B cell (primary cell): ENCODE data around the gene CNTNAP2. TPM values are rescaled to one million over a fixed set of nuclear protein-coding genes. Genes with fewer than 3 reads are reported as not detected.

Experiments used
- ATAC-seq: fragments of 200-7000 bp; cut with Tn5 transposase; one replicate; pipeline ENCODE4 v1.10.0; 2021; ENCODE audit warnings: low read depth, mild to moderate bottlenecking, moderate number of reproducible peaks, moderate library complexity
- CTCF ChIA-PET: fragments of 350-600 bp; sonication (Branson Sonifier 250); formaldehyde crosslinking; loops from one replicate; lab custom pipeline; 2021; ENCODE audit warnings: antibody characterized with exemption, inconsistent platforms; lab: Charles Lee
- POLR2A ChIA-PET: fragments of 350-600 bp; sonication (Branson Sonifier 250); formaldehyde crosslinking; loops from one replicate; lab custom pipeline; 2021; ENCODE audit warnings: antibody characterized with exemption; lab: Charles Lee
- DNase-seq: peaks from one replicate; pipeline ENCODE4 v3.0.0; 2013
- H2AFZ ChIP-seq: 2 replicates; pipeline ENCODE4 v1.6.1; 2012; ENCODE audit warnings: mild to moderate bottlenecking, low read depth, low read length; ENCODE audit not compliant: insufficient read depth, poor library complexity, severe bottlenecking
- H3K27ac ChIP-seq, 2 donors: 1 replicate in 1 of 2; 2 replicates in 1 of 2; pipeline ENCODE4 v1.5.1; 2012 to 2013; ENCODE audit warnings: low read length in 2 of 2, mild to moderate bottlenecking in 2 of 2, moderate library complexity in 1 of 2
- H3K27me3 ChIP-seq, 4 experiments: fragments of 200-600 bp in 1 of 4; sonication (generic) in 1 of 4; replicated peaks in 1 of 4; 1 replicate in 2 of 4; 2 replicates in 2 of 4; pipeline versions ENCODE4 v1.6.1 to v1.7.0; 2013 to 2016; ENCODE audit warnings: low read length in 3 of 4, mild to moderate bottlenecking in 2 of 4, mixed read lengths in 1 of 4, moderate library complexity in 1 of 4; ENCODE audit not compliant: insufficient read depth in 4 of 4, control insufficient read depth in 3 of 4; ENCODE audit errors: control extremely low read depth in 1 of 4
- H3K36me3 ChIP-seq, 2 experiments: replicated peaks in 1 of 2; 1 replicate in 1 of 2; 2 replicates in 1 of 2; pipeline versions ENCODE4 v1.6.1 to v1.7.1; 2013; ENCODE audit warnings: low read length in 1 of 2; ENCODE audit not compliant: insufficient read depth in 2 of 2, control insufficient read depth in 1 of 2; ENCODE audit errors: control extremely low read depth in 1 of 2, extremely low read depth in 1 of 2
- H3K4me1 ChIP-seq, 2 donors: fragments of 200-600 bp in 1 of 2; sonication (generic) in 1 of 2; 1 replicate in 1 of 2; 2 replicates in 1 of 2; pipeline versions ENCODE4 v1.5.1 to v1.6.1; 2013 to 2017; ENCODE audit warnings: low read length in 2 of 2; ENCODE audit not compliant: control insufficient read depth in 2 of 2, insufficient read depth in 2 of 2
- H3K4me2 ChIP-seq: replicated peaks from 2 replicates; pipeline ENCODE3; 2012; ENCODE audit warnings: mild to moderate bottlenecking, low read depth, low read length; ENCODE audit not compliant: poor library complexity, severe bottlenecking
- H3K4me3 ChIP-seq, 5 experiments: fragments of 200-600 bp in 1 of 5; sonication (generic) in 1 of 5; 1 replicate in 3 of 5; 2 replicates in 2 of 5; pipeline versions ENCODE4 v1.5.1 to v1.7.0; 2011 to 2016; ENCODE audit warnings: low read length in 4 of 5, mild to moderate bottlenecking in 4 of 5, low read depth in 2 of 5, control low read depth in 1 of 5, moderate library complexity in 1 of 5; ENCODE audit not compliant: insufficient read depth in 1 of 5; ENCODE audit errors: control extremely low read depth in 1 of 5, extremely low read depth in 1 of 5
- H3K79me2 ChIP-seq: fragments of 200-600 bp; sonication (generic); one replicate; pipeline ENCODE4 v1.6.0; 2016; ENCODE audit warnings: low read length; ENCODE audit not compliant: control insufficient read depth, insufficient read depth
- H3K9ac ChIP-seq: fragments of 200-600 bp; sonication (generic); 2 replicates; pipeline ENCODE4 v1.6.1; 2017; ENCODE audit warnings: mild to moderate bottlenecking, low read length, moderate library complexity
- H3K9me3 ChIP-seq, 3 donors: one replicate each; pipeline versions ENCODE4 v1.6.1 to v1.7.1; 2013; ENCODE audit warnings: low read length in 2 of 3; ENCODE audit not compliant: control insufficient read depth in 2 of 3, insufficient read depth in 1 of 3; ENCODE audit errors: control extremely low read depth in 1 of 3
- H4K20me1 ChIP-seq: 2 replicates; pipeline ENCODE4 v1.6.0; 2012; ENCODE audit warnings: mild to moderate bottlenecking, low read length; ENCODE audit not compliant: insufficient read depth, control insufficient read depth, poor library complexity, severe bottlenecking
- H3K27ac Mint-ChIP-seq: one replicate; pipeline ENCODE4 v1.8.0; 2021; ENCODE audit warnings: mixed read lengths
- H3K27me3 Mint-ChIP-seq: one replicate; pipeline ENCODE4 v1.8.0; 2021; ENCODE audit warnings: mixed read lengths
- H3K4me1 Mint-ChIP-seq: one replicate; pipeline ENCODE4 v1.8.0; 2021; ENCODE audit warnings: mixed read lengths
- H3K4me3 Mint-ChIP-seq: one replicate; pipeline ENCODE4 v1.8.0; 2021; ENCODE audit warnings: mixed read lengths
- H3K9me3 Mint-ChIP-seq: one replicate; pipeline ENCODE4 v1.8.0; 2022; ENCODE audit warnings: mixed read lengths; ENCODE audit not compliant: insufficient read depth
- CTCF ChIP-seq: fragments of 200-600 bp; IDR thresholded peaks from one replicate; pipeline ENCODE4 v1.8.0; 2022; ENCODE audit warnings: antibody characterized with exemption, mild to moderate bottlenecking
- EZH2 ChIP-seq: IDR thresholded peaks from 2 replicates; pipeline ENCODE4 v1.6.1; 2012; ENCODE audit warnings: borderline replicate concordance, low read depth, mild to moderate bottlenecking, moderate library complexity, low read length; ENCODE audit not compliant: insufficient read depth, poor library complexity, severe bottlenecking
- WGBS: methylation state at CpG from one replicate; pipeline ENCODE4 v1.1.5; 2013; ENCODE audit warnings: missing lambda C conversion rate; ENCODE audit not compliant: insufficient coverage; 5-methylcytosine and 5-hydroxymethylcytosine counted together
- intact Hi-C: fragments of 100-400 bp; cut with micrococcal nuclease; formaldehyde crosslinking; loops from one replicate; pipeline ENCODE4 v1.10.0; 2022
- polyA plus RNA-seq: library from polyadenylated mRNA; depleted of rRNA; stranded (reverse); fragments of >200 nt; gene quantifications from 2 replicates; pipeline ENCODE4 v1.2.3, GENCODE V29; 2012
- total RNA-seq, 2 donors: library from RNA; stranded (reverse); fragments of 120-200 nt in 1 of 2; gene quantifications; 1 replicate in 1 of 2; 2 replicates in 1 of 2; pipeline versions ENCODE4 v1.2.3 to v1.2.4, GENCODE V29; 2013 to 2022

Gene CNTNAP2
- total and polyA plus RNA-seq, 2 donors (not counting 1 experiment from before 2014, with no cell fraction given), result 7.4 to 16.6 TPM

- H3K27me3 Mint-ChIP-seq, result no peaks in the 10 kb centered on the region
- TF ChIP-seq CTCF, result no peak
- TF ChIP-seq EZH2, result no peak
- CTCF ChIA-PET, result no interaction called here
- H3K79me2 ChIP-seq, result no peaks in the 10 kb centered on the region
- no peaks in the 10 kb centered on the region for H4K20me1 ChIP-seq
- H3K4me1 Mint-ChIP-seq, result no peaks in the 10 kb centered on the region
- no peak for DNase-seq
- no peak overlapping the region for H3K4me3 Mint-ChIP-seq
- H3K9me3 ChIP-seq, result no peaks in the 10 kb centered on the region
- no peaks in the 10 kb centered on the region for H3K9me3 Mint-ChIP-seq
- H3K36me3 ChIP-seq, result no peaks in the 10 kb centered on the region
- H3K4me3 ChIP-seq, result no peak overlapping the region
- no peak overlapping the region for H2AFZ ChIP-seq
- intact Hi-C loops, result no loop called here
- POLR2A ChIA-PET, result no interaction called here
- no peak overlapping the region for H3K27ac Mint-ChIP-seq
- 69% methylated on average over 3 of the region's 7 CpGs for WGBS
- no peak overlapping the region for H3K27ac ChIP-seq
- no peaks in the 10 kb centered on the region for H3K27me3 ChIP-seq
- no peak overlapping the region for H3K4me2 ChIP-seq
- no peak for ATAC-seq
- H3K9ac ChIP-seq, result no peak overlapping the region
- H3K4me1 ChIP-seq, result no peaks in the 10 kb centered on the region
Measured at GRCh38 chr7:146411975-146412374, 295.4 kb downstream of the CNTNAP2 start.

- Mint-ChIP-seq H3K9me3 (no peaks in the 10 kb centered on the region), H3K4me1 (no peaks in the 10 kb centered on the region), H3K27ac (no peak overlapping the region), H3K27me3 (no peaks in the 10 kb centered on the region), H3K4me3 (no peak overlapping the region)
- no peaks in the 10 kb centered on the region for H4K20me1 ChIP-seq
- ChIA-PET CTCF (no interaction called here), POLR2A (no interaction called here)
- no peaks in the 10 kb centered on the region for H3K27me3 ChIP-seq
- no peaks in the 10 kb centered on the region for H3K9me3 ChIP-seq
- no peak for DNase-seq
- H2AFZ ChIP-seq, result no peak overlapping the region
- no peaks in the 10 kb centered on the region for H3K79me2 ChIP-seq
- TF ChIP-seq CTCF (no peak), EZH2 (no peak)
- no peak overlapping the region for H3K27ac ChIP-seq
- no peak overlapping the region for H3K9ac ChIP-seq
- H3K4me2 ChIP-seq, result no peak overlapping the region
- intact Hi-C loops, result no loop called here
- WGBS, result 100% methylated on average over 2 of the region's 3 CpGs
- H3K4me3 ChIP-seq, result no peak overlapping the region
- no peak for ATAC-seq
- no peaks in the 10 kb centered on the region for H3K4me1 ChIP-seq
- H3K36me3 ChIP-seq, result no peaks in the 10 kb centered on the region
Measured at GRCh38 chr7:146412781-146413180, 296.2 kb downstream of the CNTNAP2 start.
